IPS DF 4.7 (cell line): ENCODE results near the gene CD83.

Source experiments
- DNase-seq: peaks from one replicate; pipeline ENCODE4 v3.0.0-alpha.2; 2013; ENCODE audit warnings: low spot score; ENCODE audit errors: extremely low read depth

The CD83 gene

GRCh38 chr6:14091339-14091978, 26.1 kb upstream of the CD83 start:
- no peak for DNase-seq

- DNase-seq, result no peak
Measured at GRCh38 chr6:14092316-14092715, 25.3 kb upstream of the CD83 start.

GRCh38 chr6:14092838-14093789, 24.5 kb upstream of the CD83 start:
- no peak for DNase-seq

- no peak for DNase-seq
Measured at GRCh38 chr6:14094721-14095120, 22.9 kb upstream of the CD83 start.

GRCh38 chr6:14095437-14095836, 22.1 kb upstream of the CD83 start:
- DNase-seq, result no peak

GRCh38 chr6:14100138-14100537, 17.4 kb upstream of the CD83 start:
- no peak for DNase-seq

GRCh38 chr6:14100966-14101365, 16.6 kb upstream of the CD83 start:
- DNase-seq, result no peak

GRCh38 chr6:14102383-14102782, 15.2 kb upstream of the CD83 start:
- DNase-seq, result no peak

- DNase-seq, result no peak
Measured at GRCh38 chr6:14105547-14105946, 12.0 kb upstream of the CD83 start.

GRCh38 chr6:14107000-14107399, 10.6 kb upstream of the CD83 start:
- DNase-seq, result no peak

- no peak for DNase-seq
Measured at GRCh38 chr6:14107711-14108494, 9.7 kb upstream of the CD83 start.

GRCh38 chr6:14108571-14109410, 8.8 kb upstream of the CD83 start:
- DNase-seq, result no peak

- DNase-seq, result no peak
Measured at GRCh38 chr6:14109411-14109826, 8.2 kb upstream of the CD83 start.

GRCh38 chr6:14110001-14110818, 7.4 kb upstream of the CD83 start:
- no peak for DNase-seq

GRCh38 chr6:14113976-14114375, 3.6 kb upstream of the CD83 start:
- no peak for DNase-seq

- no peak for DNase-seq
Measured at GRCh38 chr6:14118091-14118439, 493 bp downstream of the CD83 start.

GRCh38 chr6:14118446-14118845, 874 bp downstream of the CD83 start:
- DNase-seq, result no peak

GRCh38 chr6:14119784-14120183, 2.2 kb downstream of the CD83 start:
- DNase-seq, result no peak

- DNase-seq, result no peak
Measured at GRCh38 chr6:14120546-14120945, 3.0 kb downstream of the CD83 start.

GRCh38 chr6:14121936-14122344, 4.4 kb downstream of the CD83 start:
- DNase-seq, result no peak
